HL-60 (cell line): ENCODE measurements around the gene DNAJC17.

ENCODE experiments used
- DNase-seq, 2 experiments: peaks; one replicate each; pipeline ENCODE4 v3.0.0-alpha.2; 2010 to 2020; ENCODE audit warnings: low read depth in 1 of 2, low spot score in 1 of 2
- H3K27ac ChIP-seq: fragments of 250-450 bp; sonication (Bioruptor Pico); replicated peaks from 2 replicates; pipeline ENCODE4 v1.5.1; 2020; ENCODE audit warnings: mild to moderate bottlenecking, moderate library complexity
- H3K27me3 ChIP-seq: fragments of 250-450 bp; sonication (Bioruptor Pico); 2 replicates; pipeline ENCODE4 v1.5.1; 2021; ENCODE audit warnings: mild to moderate bottlenecking, moderate library complexity; ENCODE audit not compliant: insufficient read depth, poor library complexity, severe bottlenecking
- H3K4me3 ChIP-seq: replicated peaks from 2 replicates; pipeline ENCODE4 v1.5.1; 2011; ENCODE audit warnings: mild to moderate bottlenecking, control low read depth, low read length; ENCODE audit not compliant: insufficient read depth
- GABPA ChIP-seq: IDR thresholded peaks from 2 replicates; pipeline ENCODE4 v1.6.1; 2012; ENCODE audit warnings: low read depth
- POLR2AphosphoS5 ChIP-seq: IDR thresholded peaks from 2 replicates; pipeline ENCODE4 v1.6.1; 2012; ENCODE audit warnings: low read depth
- SPI1 ChIP-seq: IDR thresholded peaks from 2 replicates; pipeline ENCODE4 v1.6.1; 2012; ENCODE audit warnings: low read depth, mild to moderate bottlenecking, borderline replicate concordance
- TF ChIP-seq, protein P1 (sequence below): IDR thresholded peaks from one replicate; pipeline ENCODE4 v1.5.1; 2011; ENCODE audit warnings: low read length, control low read depth, inconsistent platforms; ENCODE audit not compliant: insufficient read depth
- TF ChIP-seq, protein P2 (sequence below): IDR thresholded peaks from 2 replicates; pipeline ENCODE4 v1.6.1; 2012; ENCODE audit warnings: low read depth; ENCODE audit not compliant: insufficient replicate concordance

DNAJC17 gene

DNA sequence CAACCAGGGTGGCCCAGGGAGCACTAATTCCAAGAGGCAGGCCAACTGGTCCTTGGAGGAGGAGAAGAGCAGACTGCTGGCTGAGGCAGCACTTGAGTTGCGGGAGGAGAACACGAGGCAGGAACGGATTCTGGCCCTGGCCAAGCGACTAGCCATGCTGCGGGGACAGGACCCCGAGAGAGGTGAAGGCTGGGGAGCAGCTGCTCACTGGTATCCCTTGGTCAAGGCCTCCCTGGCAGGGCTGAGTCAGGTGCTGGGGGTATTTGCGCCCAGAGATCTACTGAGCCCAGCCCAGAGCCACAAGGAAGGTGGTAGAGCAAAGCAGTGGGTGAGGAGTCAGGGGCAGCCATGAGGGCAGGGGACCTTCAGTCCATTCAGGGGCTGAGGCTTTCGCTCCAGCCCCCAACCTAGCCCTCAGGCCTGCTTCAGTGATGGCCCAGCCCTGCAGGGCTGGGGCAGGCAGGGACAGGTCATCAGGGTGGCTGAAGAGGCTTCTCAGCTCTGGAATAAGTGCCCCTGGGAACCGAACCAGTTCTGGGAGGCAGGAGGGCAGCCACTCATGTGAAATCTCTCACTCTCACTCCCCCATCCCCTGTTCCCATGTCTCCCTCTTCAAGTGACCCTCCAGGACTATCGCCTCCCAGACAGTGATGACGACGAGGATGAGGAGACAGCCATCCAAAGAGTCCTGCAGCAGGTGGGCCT lies 5.6 kb upstream of the DNAJC17 start:
- H3K27me3 ChIP-seq: no peaks in the 10 kb centered on the region
- H3K27ac ChIP-seq: no peak overlapping the region
- TF ChIP-seq SPI1 (no peak), GABPA (no peak), POLR2AphosphoS5 (no peak)
- TF ChIP-seq, protein P1, sequence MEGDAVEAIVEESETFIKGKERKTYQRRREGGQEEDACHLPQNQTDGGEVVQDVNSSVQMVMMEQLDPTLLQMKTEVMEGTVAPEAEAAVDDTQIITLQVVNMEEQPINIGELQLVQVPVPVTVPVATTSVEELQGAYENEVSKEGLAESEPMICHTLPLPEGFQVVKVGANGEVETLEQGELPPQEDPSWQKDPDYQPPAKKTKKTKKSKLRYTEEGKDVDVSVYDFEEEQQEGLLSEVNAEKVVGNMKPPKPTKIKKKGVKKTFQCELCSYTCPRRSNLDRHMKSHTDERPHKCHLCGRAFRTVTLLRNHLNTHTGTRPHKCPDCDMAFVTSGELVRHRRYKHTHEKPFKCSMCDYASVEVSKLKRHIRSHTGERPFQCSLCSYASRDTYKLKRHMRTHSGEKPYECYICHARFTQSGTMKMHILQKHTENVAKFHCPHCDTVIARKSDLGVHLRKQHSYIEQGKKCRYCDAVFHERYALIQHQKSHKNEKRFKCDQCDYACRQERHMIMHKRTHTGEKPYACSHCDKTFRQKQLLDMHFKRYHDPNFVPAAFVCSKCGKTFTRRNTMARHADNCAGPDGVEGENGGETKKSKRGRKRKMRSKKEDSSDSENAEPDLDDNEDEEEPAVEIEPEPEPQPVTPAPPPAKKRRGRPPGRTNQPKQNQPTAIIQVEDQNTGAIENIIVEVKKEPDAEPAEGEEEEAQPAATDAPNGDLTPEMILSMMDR: no peak
- TF ChIP-seq, protein P2, sequence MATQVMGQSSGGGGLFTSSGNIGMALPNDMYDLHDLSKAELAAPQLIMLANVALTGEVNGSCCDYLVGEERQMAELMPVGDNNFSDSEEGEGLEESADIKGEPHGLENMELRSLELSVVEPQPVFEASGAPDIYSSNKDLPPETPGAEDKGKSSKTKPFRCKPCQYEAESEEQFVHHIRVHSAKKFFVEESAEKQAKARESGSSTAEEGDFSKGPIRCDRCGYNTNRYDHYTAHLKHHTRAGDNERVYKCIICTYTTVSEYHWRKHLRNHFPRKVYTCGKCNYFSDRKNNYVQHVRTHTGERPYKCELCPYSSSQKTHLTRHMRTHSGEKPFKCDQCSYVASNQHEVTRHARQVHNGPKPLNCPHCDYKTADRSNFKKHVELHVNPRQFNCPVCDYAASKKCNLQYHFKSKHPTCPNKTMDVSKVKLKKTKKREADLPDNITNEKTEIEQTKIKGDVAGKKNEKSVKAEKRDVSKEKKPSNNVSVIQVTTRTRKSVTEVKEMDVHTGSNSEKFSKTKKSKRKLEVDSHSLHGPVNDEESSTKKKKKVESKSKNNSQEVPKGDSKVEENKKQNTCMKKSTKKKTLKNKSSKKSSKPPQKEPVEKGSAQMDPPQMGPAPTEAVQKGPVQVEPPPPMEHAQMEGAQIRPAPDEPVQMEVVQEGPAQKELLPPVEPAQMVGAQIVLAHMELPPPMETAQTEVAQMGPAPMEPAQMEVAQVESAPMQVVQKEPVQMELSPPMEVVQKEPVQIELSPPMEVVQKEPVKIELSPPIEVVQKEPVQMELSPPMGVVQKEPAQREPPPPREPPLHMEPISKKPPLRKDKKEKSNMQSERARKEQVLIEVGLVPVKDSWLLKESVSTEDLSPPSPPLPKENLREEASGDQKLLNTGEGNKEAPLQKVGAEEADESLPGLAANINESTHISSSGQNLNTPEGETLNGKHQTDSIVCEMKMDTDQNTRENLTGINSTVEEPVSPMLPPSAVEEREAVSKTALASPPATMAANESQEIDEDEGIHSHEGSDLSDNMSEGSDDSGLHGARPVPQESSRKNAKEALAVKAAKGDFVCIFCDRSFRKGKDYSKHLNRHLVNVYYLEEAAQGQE: no peak
- no peak for DNase-seq
- no peak overlapping the region for H3K4me3 ChIP-seq

DNA sequence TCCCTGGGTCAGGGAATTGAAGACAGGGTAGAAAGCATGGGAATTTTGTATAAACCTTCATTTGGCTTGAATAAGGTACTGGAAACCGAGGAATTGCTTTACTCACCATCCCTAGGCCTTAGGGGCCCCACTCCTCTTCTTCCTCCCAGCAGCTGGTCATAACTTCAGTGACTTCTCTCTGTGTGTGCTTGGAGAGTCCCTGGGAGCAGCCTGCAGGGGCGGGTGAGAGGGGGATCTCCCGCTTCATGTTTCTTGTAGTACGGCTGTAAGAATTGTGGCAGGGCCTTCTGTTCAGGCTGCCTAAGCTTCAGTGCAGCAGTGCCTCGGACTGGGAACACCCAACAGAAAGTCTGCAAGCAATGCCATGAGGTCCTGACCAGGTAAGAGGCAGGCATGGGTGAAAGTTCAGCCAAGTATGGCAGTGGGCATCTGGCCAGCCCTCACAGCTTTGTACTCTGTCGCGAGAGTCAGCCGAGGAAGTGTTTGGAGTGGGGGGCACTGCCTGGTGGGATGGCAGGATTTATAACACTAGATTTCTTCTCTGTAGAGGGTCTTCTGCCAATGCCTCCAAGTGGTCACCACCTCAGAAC lies 1.7 kb upstream of the DNAJC17 start:
- no peak for TF ChIP-seq SPI1
- no peak for TF ChIP-seq POLR2AphosphoS5
- TF ChIP-seq GABPA: no peak
- TF ChIP-seq, protein P2: no peak
- TF ChIP-seq, protein P1: no peak
- no peaks in the 10 kb centered on the region for H3K27me3 ChIP-seq
- H3K27ac ChIP-seq: no peak overlapping the region
- DNase-seq: no peak
- no peak overlapping the region for H3K4me3 ChIP-seq

DNA sequence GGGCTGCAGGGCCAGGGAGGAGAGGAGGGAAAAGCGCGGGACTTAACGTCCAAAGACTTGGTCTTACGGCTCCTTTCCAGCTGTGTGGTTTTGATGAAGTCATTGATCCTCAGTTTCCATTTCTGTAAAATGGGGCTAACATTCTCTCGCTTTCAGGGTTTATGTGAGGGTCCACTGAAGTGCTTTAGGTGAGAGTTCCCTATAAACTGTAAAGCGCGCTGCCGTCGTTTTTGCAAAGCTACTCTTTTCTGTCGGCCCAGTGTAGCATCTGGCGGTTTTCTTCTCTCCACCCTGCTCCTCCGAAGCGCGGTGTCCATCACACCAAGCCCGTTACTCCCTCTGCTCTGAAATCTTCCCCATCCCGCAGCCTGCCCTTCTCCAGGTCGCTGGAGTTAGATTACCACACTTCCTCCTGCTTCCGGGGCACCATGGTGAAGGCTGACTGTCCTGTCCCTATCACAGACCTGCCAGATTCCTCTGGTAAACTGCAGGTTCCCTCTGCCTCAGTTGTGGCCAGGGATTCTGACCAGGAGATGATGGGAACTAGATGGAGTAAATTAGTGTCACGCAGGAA lies 702 bp upstream of the DNAJC17 start:
- Histone ChIP-seq H3K27ac (peak overlapping the region; percentile 48), H3K27me3 (no peaks in the 10 kb centered on the region), H3K4me3 (peak overlapping the region; percentile 86)
- TF ChIP-seq, protein P2: no peak
- TF ChIP-seq GABPA: no peak
- TF ChIP-seq, protein P1: no peak
- no peak for TF ChIP-seq POLR2AphosphoS5
- TF ChIP-seq SPI1: no peak
- DNase-seq: peak in 1 of 2 experiments; percentile 11
